ENCODE measurements around the gene C10orf95.

Gene C10orf95

GRCh38 chr10:102407425-102408130, 43.8 kb downstream of the C10orf95 start:
- TF ChIP-seq, protein P1, sequence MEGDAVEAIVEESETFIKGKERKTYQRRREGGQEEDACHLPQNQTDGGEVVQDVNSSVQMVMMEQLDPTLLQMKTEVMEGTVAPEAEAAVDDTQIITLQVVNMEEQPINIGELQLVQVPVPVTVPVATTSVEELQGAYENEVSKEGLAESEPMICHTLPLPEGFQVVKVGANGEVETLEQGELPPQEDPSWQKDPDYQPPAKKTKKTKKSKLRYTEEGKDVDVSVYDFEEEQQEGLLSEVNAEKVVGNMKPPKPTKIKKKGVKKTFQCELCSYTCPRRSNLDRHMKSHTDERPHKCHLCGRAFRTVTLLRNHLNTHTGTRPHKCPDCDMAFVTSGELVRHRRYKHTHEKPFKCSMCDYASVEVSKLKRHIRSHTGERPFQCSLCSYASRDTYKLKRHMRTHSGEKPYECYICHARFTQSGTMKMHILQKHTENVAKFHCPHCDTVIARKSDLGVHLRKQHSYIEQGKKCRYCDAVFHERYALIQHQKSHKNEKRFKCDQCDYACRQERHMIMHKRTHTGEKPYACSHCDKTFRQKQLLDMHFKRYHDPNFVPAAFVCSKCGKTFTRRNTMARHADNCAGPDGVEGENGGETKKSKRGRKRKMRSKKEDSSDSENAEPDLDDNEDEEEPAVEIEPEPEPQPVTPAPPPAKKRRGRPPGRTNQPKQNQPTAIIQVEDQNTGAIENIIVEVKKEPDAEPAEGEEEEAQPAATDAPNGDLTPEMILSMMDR (conservative IDR thresholded peaks at IDR 0.05; ENCODE audit: low read depth, low read length) = no peak
- no peak for DNase-seq (ENCODE audit: low read depth)
- H3K4me3 ChIP-seq (ENCODE audit: low read length) = no peak overlapping the region

GRCh38 chr10:102406815-102407214, 44.5 kb downstream of the C10orf95 start:
- no peak overlapping the region for H3K4me3 ChIP-seq (ENCODE audit: low read length)
- TF ChIP-seq, protein P1 (conservative IDR thresholded peaks at IDR 0.05; ENCODE audit: low read depth, low read length) = no peak
- DNase-seq (ENCODE audit: low read depth) = no peak

DNA sequence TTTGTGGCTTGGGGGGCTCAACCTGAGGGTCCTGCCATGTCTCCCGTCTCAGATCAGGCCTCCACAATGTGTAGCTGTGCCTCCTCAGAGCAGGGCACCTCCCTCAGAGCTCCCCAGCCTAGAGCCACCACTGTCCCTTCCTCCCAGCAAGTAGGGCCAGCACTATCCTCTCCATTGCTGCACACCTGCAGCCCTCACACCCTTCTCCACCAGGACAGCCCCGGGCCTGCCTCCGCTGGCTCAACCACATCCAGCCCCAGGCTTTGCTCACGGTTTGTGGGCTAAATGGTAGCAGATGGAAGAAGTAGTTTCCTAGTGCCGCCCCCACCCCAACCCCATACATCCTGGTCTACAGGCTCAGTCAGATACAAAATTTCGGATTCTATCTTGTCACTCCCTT, 45.7 kb downstream of the C10orf95 start:
- DNase-seq (ENCODE audit: low read depth) = no peak
- TF ChIP-seq, protein P1 (conservative IDR thresholded peaks at IDR 0.05; ENCODE audit: low read depth, low read length) = no peak

GRCh38 chr10:102405108-102405571, 46.2 kb downstream of the C10orf95 start:
- DNase-seq (ENCODE audit: low read depth) = no peak
- TF ChIP-seq, protein P1 (conservative IDR thresholded peaks at IDR 0.05; ENCODE audit: low read depth, low read length) = no peak
- H3K4me3 ChIP-seq (ENCODE audit: low read length) = no peak overlapping the region

More for the DNA sequence above, 45.7 kb downstream of the C10orf95 start:
- no peak overlapping the region for H3K4me3 ChIP-seq (ENCODE audit: low read length)

GRCh38 chr10:102404361-102405107, 46.8 kb downstream of the C10orf95 start:
- TF ChIP-seq, protein P1 (conservative IDR thresholded peaks at IDR 0.05; ENCODE audit: low read depth, low read length) = no peak
- DNase-seq (ENCODE audit: low read depth) = no peak
- no peak overlapping the region for H3K4me3 ChIP-seq (ENCODE audit: low read length)

DNA sequence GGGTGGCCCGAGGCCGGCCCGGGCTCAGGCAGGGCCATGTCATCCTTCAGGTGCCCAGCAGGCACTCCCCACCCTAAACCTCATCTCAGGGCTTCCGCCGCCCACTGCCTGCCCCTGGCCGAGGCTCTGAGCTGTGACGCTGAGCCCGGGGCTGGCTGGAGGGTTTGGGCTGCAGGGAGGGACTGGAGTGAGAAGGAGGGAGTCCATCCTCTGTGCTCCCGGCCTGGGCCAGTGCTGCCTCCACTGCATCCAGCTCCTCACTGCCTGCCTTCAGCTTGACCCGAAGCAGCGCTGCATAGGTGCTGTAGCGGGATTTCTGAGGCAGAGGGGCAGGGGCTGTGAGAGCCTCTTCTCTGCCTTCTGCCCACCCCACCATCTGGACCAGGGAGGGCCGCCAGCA, 48.2 kb downstream of the C10orf95 start:
- TF ChIP-seq, protein P1 (conservative IDR thresholded peaks at IDR 0.05; ENCODE audit: low read depth, low read length) = no peak
- no peak overlapping the region for H3K4me3 ChIP-seq (ENCODE audit: low read length)
- DNase-seq (ENCODE audit: low read depth) = no peak
